Measurements from ENCODE around the gene FOXN1.
A peak's percentile ranks its signal among the peaks of the same experiment; 100 is the strongest.

FOXN1 gene

GRCh38 chr17:28491860-28492259, 14.3 kb upstream of the FOXN1 start:
- POLR2A ChIA-PET, result no interaction called here
- no peak for DNase-seq (ENCODE audit: extremely low spot score)
- TF ChIP-seq, protein P1, sequence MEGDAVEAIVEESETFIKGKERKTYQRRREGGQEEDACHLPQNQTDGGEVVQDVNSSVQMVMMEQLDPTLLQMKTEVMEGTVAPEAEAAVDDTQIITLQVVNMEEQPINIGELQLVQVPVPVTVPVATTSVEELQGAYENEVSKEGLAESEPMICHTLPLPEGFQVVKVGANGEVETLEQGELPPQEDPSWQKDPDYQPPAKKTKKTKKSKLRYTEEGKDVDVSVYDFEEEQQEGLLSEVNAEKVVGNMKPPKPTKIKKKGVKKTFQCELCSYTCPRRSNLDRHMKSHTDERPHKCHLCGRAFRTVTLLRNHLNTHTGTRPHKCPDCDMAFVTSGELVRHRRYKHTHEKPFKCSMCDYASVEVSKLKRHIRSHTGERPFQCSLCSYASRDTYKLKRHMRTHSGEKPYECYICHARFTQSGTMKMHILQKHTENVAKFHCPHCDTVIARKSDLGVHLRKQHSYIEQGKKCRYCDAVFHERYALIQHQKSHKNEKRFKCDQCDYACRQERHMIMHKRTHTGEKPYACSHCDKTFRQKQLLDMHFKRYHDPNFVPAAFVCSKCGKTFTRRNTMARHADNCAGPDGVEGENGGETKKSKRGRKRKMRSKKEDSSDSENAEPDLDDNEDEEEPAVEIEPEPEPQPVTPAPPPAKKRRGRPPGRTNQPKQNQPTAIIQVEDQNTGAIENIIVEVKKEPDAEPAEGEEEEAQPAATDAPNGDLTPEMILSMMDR (IDR thresholded peaks at IDR 0.05; ENCODE audit: control extremely low read depth, extremely low read depth, low read depth, missing control alignments), result no peak
- CTCF ChIA-PET, result interaction anchor here (1.2 to 16.2 kb wide), 3 partner anchors 8 to 45 kb away, joined by 3 to 260 read pairs (median 3); no protein-coding TSS in a partner anchor

GRCh38 chr17:28492352-28493310, 13.5 kb upstream of the FOXN1 start:
- TF ChIP-seq, protein P1 (IDR thresholded peaks at IDR 0.05; ENCODE audit: control extremely low read depth, extremely low read depth, low read depth, missing control alignments), result no peak
- CTCF ChIA-PET, result interaction anchor here (0.9 to 16.2 kb wide), 6 partner anchors 9 to 120 kb away, joined by 3 to 260 read pairs (median 4); partner anchors contain the start of genes FOXN1 and RSKR
- DNase-seq (ENCODE audit: extremely low spot score), result no peak
- POLR2A ChIA-PET, result no interaction called here

- CTCF ChIA-PET, result interaction anchor here (0.8 to 16.2 kb wide), 14 partner anchors 8 to 122 kb away, joined by 3 to 260 read pairs (median 4); partner anchors contain the start of genes FOXN1 and RSKR
- no peak for DNase-seq (ENCODE audit: extremely low spot score)
- TF ChIP-seq, protein P1 (IDR thresholded peaks at IDR 0.05; ENCODE audit: control extremely low read depth, extremely low read depth, low read depth, missing control alignments), result no peak
- POLR2A ChIA-PET, result no interaction called here
Measured at GRCh38 chr17:28493460-28493859, 12.7 kb upstream of the FOXN1 start.

DNA sequence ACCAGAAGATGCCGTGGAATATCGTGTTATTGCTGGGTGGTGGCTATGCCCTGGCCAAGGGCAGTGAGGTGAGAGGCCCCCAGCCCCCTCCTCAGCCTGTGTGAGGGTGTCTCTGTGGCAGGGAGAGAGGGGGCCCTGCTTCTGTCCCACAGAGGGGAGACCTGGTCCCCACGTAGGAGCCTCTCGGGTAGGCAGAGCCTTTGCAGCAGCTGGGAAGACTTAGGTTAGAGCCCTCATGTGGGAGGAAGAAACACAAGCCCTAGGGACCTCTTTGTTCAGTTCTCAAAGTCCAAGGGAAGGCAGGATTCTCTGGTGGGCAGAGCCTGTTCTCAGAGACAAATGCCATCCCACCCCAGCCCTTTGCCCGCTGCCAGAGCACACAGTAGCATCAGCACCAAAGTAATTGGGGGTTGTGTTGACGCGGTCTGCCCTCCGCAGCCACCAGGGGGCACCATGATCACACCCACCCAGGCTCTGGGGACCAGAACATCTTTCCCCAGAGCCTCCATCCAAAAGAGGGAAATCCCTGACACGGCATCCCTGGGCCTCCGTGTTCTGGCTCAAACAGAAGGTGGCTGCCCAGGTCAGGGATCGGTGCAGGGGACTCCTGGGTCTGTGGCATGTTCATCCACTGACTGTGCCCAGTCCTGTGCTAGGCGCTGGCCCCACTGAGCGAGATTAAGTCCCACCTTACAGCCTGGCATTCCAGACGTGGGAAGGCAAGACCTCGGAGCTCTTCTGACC, 11.5 kb upstream of the FOXN1 start:
- peak; percentile 92 for DNase-seq (ENCODE audit: extremely low spot score)
- CTCF ChIA-PET, result interaction anchor here (0.8 to 16.2 kb wide), 19 partner anchors 9 to 210 kb away, joined by 3 to 260 read pairs (median 5); partner anchors contain the start of genes FOXN1 and SLC13A2
- POLR2A ChIA-PET, result no interaction called here
- TF ChIP-seq, protein P1 (IDR thresholded peaks at IDR 0.05; ENCODE audit: control extremely low read depth, extremely low read depth, low read depth, missing control alignments), result peak; percentile 87

DNA sequence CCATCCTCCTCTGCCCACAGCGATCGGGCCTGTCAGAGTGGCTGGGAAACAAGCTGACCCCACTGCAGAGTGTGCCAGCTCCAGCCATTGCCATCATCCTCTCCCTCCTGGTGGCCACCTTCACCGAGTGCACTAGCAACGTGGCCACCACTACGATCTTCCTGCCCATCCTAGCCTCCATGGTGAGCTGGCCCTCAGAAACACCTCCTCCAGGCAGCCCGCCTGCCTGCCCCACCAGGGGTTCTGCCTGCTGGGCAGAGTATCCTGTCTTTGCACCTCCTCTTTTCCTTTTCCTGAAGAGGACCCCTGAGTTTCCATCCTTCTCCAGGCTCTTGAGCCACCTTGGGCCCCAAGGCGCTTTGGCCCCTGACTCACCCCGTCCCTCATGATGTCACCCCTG, 10.5 kb upstream of the FOXN1 start:
- no peak for DNase-seq (ENCODE audit: extremely low spot score)
- CTCF ChIA-PET, result interaction anchor here (0.8 to 16.2 kb wide), 18 partner anchors 9 to 621 kb away, joined by 3 to 260 read pairs (median 6); partner anchors contain the start of genes FOXN1 and SLC13A2
- POLR2A ChIA-PET, result no interaction called here
- TF ChIP-seq, protein P1 (IDR thresholded peaks at IDR 0.05; ENCODE audit: control extremely low read depth, extremely low read depth, low read depth, missing control alignments), result no peak

DNA sequence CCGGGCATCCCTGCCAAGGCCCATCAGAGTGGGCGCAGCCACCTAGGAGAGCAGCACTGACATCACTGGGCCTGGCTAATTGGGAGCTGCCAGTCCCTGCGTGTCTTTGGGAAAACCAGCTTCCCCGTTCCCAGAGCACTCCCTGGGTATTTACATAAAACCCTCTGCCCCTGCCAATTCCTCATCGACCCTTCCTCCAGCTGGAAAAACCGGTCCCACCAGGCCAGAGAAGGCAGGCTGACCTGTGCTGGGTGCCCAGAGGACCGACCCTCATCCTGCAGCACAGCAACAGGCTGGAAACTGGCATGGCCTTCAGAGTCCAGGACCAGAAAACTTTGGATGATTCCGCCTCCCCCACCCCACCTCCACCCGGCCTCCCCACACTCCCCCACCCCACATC, 8.2 kb upstream of the FOXN1 start:
- TF ChIP-seq, protein P1 (IDR thresholded peaks at IDR 0.05; ENCODE audit: control extremely low read depth, extremely low read depth, low read depth, missing control alignments), result no peak
- ChIA-PET CTCF (interaction anchor here (2.5 to 16.2 kb wide), 5 partner anchors 12 to 115 kb away, joined by 6 to 260 read pairs (median 38); no protein-coding TSS in a partner anchor), POLR2A (no interaction called here)
- DNase-seq (ENCODE audit: extremely low spot score), result no peak
